Breast epithelium (tissue), 3 donors: ENCODE results near the gene PLB1.

Experiments
- CTCF ChIP-seq, 3 donors: fragments of 450-650 bp; IDR thresholded peaks; one replicate each; pipeline ENCODE4 v1.5.1; 2016 to 2017; ENCODE audit warnings: antibody characterized with exemption in 3 of 3, mild to moderate bottlenecking in 3 of 3, moderate library complexity in 3 of 3
- POLR2A ChIP-seq: fragments of 450-650 bp; IDR thresholded peaks from one replicate; pipeline ENCODE4 v1.6.1; 2016; ENCODE audit warnings: antibody characterized with exemption, mild to moderate bottlenecking, moderate library complexity
- POLR2AphosphoS5 ChIP-seq, 3 donors: sonication (generic); formaldehyde crosslinking; IDR thresholded peaks; one replicate each; pipeline ENCODE4 v1.6.1; 2017; ENCODE audit warnings: antibody characterized with exemption in 3 of 3

- TF ChIP-seq POLR2A, result no peak
- no peak for TF ChIP-seq CTCF (IDR thresholded peaks at IDR 0.05)
- no peak for TF ChIP-seq POLR2AphosphoS5 (IDR thresholded peaks at IDR 0.05)
These were observed 156.4 kb downstream of the PLB1 start for GRCh38 chr2:28652217-28652616.
